Retina (tissue), 1 donor: ENCODE measurements around the gene FAIM.
"Not testable (repeated sequence)": the region's sequence is repeated elsewhere in the genome, so short reads cannot be mapped to it uniquely, and the experiment has no call there.

Experiments used
- DNase-seq: peaks from one replicate; pipeline ENCODE4 v3.0.0-alpha.2; 2016

Gene FAIM

GRCh38 chr3:138608322-138609135 lies at the start of gene FAIM:
FAIM (plus strand) TSS chr3:138608771; CDS start chr3:138619727, 10,956 bp downstream.
- peak; percentile 96 for DNase-seq

GRCh38 chr3:138559134-138559533 lies 49.4 kb upstream of the FAIM start:
- no peak for DNase-seq

GRCh38 chr3:138560501-138560900 lies 48.1 kb upstream of the FAIM start:
- DNase-seq, result no peak

GRCh38 chr3:138562902-138563301 lies 45.7 kb upstream of the FAIM start:
- not testable (repeated sequence) for DNase-seq

GRCh38 chr3:138566293-138566692 lies 42.3 kb upstream of the FAIM start:
- DNase-seq, result not testable (repeated sequence)

GRCh38 chr3:138567403-138567802 lies 41.2 kb upstream of the FAIM start:
- no peak for DNase-seq

GRCh38 chr3:138569090-138569489 lies 39.5 kb upstream of the FAIM start:
- no peak for DNase-seq

- not testable (repeated sequence) for DNase-seq
Measured at GRCh38 chr3:138569624-138570023, 38.9 kb upstream of the FAIM start.

GRCh38 chr3:138573138-138573537 lies 35.4 kb upstream of the FAIM start:
- no peak for DNase-seq

GRCh38 chr3:138578141-138578540 lies 30.4 kb upstream of the FAIM start:
- no peak for DNase-seq

- no peak for DNase-seq
Measured at GRCh38 chr3:138578961-138579574, 29.5 kb upstream of the FAIM start.

- DNase-seq, result no peak
Measured at GRCh38 chr3:138587374-138587773, 21.2 kb upstream of the FAIM start.

GRCh38 chr3:138588445-138588844 lies 20.1 kb upstream of the FAIM start:
- no peak for DNase-seq

- no peak for DNase-seq
Measured at GRCh38 chr3:138591392-138591791, 17.2 kb upstream of the FAIM start.

GRCh38 chr3:138593488-138594149 lies 15.0 kb upstream of the FAIM start:
- DNase-seq, result no peak

- DNase-seq, result peak; percentile 97
Measured at GRCh38 chr3:138594150-138594934, 14.2 kb upstream of the FAIM start, which contains the start of gene CEP70. CEP70 (minus strand) TSS chr3:138594260; CDS start chr3:138572927, 21,333 bp downstream.

- no peak for DNase-seq
Measured at GRCh38 chr3:138594935-138595610, 13.5 kb upstream of the FAIM start.

- not testable (repeated sequence) for DNase-seq
Measured at GRCh38 chr3:138597186-138597976, 11.2 kb upstream of the FAIM start.

- DNase-seq, result no peak
Measured at GRCh38 chr3:138598534-138598933, 10.0 kb upstream of the FAIM start.

GRCh38 chr3:138600100-138600745 lies 8.3 kb upstream of the FAIM start:
- no peak for DNase-seq

- not testable (repeated sequence) for DNase-seq
Measured at GRCh38 chr3:138601661-138602060, 6.9 kb upstream of the FAIM start.
